Measurements from ENCODE around the gene SGK1. TPM values are rescaled to one million over a fixed set of nuclear protein-coding genes. Genes with fewer than 3 reads are reported as not detected.
A peak's percentile ranks its signal among the peaks of the same experiment; 100 is the strongest.

SGK1 gene
- total RNA-seq, 1 experiment from 2014 or later: 7.8 TPM

DNA sequence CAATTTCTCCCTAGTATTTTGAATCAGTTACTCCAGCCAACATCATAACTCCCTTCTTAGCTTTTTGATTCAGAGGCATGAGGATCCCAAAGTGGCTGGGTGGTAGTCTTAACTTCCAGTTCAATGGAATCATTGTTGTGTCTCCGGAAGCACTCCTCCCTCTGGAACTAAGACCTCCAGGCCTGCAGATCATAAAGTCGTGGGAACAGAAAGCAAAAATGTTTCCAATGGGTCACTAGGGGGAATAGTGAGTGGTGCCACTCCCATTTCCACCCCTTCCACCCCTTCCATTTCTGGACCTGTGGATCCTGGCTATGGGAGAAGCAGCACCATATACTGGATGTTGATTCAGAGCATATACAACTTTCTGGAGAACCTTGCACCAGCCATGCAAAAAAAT, 130.8 kb downstream of the SGK1 start:
- Mint-ChIP-seq H3K36me3 (ENCODE audit: insufficient read depth in 1 of 3, low read depth in 3 of 3) (no peaks in the 10 kb centered on the region), H3K9me3 (no peaks in the 10 kb centered on the region; a peak in 1 of 5 replicates), H3K27me3 (ENCODE audit: low read depth) (no peaks in the 10 kb centered on the region), H3K4me3 (no peak overlapping the region), H3K4me1 (peaks cover 20 to 21% of the 10 kb centered on the region in 2 experiments), H3K27ac (peak overlapping the region in 1 of 3 experiments; percentile 85; a peak in 3 of 7 replicates)
- H3K23me2 ChIP-seq (ENCODE audit: insufficient read length, low read depth, low read length, poor library complexity, severe bottlenecking): no peaks in the 10 kb centered on the region
- no peak overlapping the region for H2AK5ac ChIP-seq (ENCODE audit: insufficient read length, low read length)
- H4K91ac ChIP-seq (ENCODE audit: insufficient read length, low read depth, low read length): no peak overlapping the region
- no peak overlapping the region for H3K4me2 ChIP-seq (ENCODE audit: insufficient read depth, insufficient read length, low read length)
- no peak overlapping the region for H3K9ac ChIP-seq (ENCODE audit: extremely low read depth, insufficient read length, low read length)
- no peaks in the 10 kb centered on the region for H3K79me1 ChIP-seq (ENCODE audit: insufficient read depth, low read depth, low read length, poor library complexity, severe bottlenecking)
- TF ChIP-seq, protein P1, sequence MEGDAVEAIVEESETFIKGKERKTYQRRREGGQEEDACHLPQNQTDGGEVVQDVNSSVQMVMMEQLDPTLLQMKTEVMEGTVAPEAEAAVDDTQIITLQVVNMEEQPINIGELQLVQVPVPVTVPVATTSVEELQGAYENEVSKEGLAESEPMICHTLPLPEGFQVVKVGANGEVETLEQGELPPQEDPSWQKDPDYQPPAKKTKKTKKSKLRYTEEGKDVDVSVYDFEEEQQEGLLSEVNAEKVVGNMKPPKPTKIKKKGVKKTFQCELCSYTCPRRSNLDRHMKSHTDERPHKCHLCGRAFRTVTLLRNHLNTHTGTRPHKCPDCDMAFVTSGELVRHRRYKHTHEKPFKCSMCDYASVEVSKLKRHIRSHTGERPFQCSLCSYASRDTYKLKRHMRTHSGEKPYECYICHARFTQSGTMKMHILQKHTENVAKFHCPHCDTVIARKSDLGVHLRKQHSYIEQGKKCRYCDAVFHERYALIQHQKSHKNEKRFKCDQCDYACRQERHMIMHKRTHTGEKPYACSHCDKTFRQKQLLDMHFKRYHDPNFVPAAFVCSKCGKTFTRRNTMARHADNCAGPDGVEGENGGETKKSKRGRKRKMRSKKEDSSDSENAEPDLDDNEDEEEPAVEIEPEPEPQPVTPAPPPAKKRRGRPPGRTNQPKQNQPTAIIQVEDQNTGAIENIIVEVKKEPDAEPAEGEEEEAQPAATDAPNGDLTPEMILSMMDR (conservative IDR thresholded peaks at IDR 0.05): no peak
- no peaks in the 10 kb centered on the region for H4K20me1 ChIP-seq (ENCODE audit: control insufficient read depth, insufficient read depth, insufficient read length)
- no peak overlapping the region for H3K14ac ChIP-seq (ENCODE audit: insufficient read depth, low read length)
- H4K5ac ChIP-seq (ENCODE audit: insufficient read length, low read depth, low read length): no peak overlapping the region
- no peaks in the 10 kb centered on the region for H3K9me3 ChIP-seq (ENCODE audit: control insufficient read depth, low read depth, low read length)
- no peaks in the 10 kb centered on the region for H3K27me3 ChIP-seq (ENCODE audit: insufficient read depth, low read length)
- no peak overlapping the region for H3K56ac ChIP-seq (ENCODE audit: insufficient read length, low read depth, low read length)
- H3T11ph ChIP-seq (ENCODE audit: low read length): no peak overlapping the region
- no peak overlapping the region for H2AFZ ChIP-seq (ENCODE audit: low read length)
- H2BK15ac ChIP-seq (ENCODE audit: low read depth, low read length): no peak overlapping the region
- no peak overlapping the region for H3K23ac ChIP-seq (ENCODE audit: insufficient read length, low read depth, low read length)
- no peak overlapping the region for H3K4ac ChIP-seq (ENCODE audit: low read depth, low read length)
- no peaks in the 10 kb centered on the region for H3K79me2 ChIP-seq (ENCODE audit: insufficient read depth, low read length)
- no peak overlapping the region for H3K27ac ChIP-seq (ENCODE audit: insufficient read length, low read depth, low read length)
- DNase-seq: no peak
- H4K8ac ChIP-seq (replicated peaks; ENCODE audit: insufficient read length, low read depth, low read length): no peak overlapping the region
- WGBS (ENCODE audit: extremely low coverage, insufficient read length, low lambda C conversion rate): no CpG with 5 or more reads among the region's 2 CpGs
- H2BK120ac ChIP-seq (ENCODE audit: low read depth, low read length, poor library complexity, severe bottlenecking): no peak overlapping the region
- peaks cover 14% of the 10 kb centered on the region for H3K4me1 ChIP-seq (ENCODE audit: insufficient read depth, low read length)
- no peak overlapping the region for H2BK12ac ChIP-seq (ENCODE audit: insufficient read length, low read depth, low read length)
- H2BK20ac ChIP-seq (ENCODE audit: low read depth, low read length, poor library complexity, severe bottlenecking): no peak overlapping the region
- no peak overlapping the region for H2BK5ac ChIP-seq (ENCODE audit: insufficient read length, low read length)
- no peak overlapping the region for H3K18ac ChIP-seq (ENCODE audit: insufficient read length, low read depth, low read length)
